Measurements from ENCODE around the gene MARCHF9.

DNA sequence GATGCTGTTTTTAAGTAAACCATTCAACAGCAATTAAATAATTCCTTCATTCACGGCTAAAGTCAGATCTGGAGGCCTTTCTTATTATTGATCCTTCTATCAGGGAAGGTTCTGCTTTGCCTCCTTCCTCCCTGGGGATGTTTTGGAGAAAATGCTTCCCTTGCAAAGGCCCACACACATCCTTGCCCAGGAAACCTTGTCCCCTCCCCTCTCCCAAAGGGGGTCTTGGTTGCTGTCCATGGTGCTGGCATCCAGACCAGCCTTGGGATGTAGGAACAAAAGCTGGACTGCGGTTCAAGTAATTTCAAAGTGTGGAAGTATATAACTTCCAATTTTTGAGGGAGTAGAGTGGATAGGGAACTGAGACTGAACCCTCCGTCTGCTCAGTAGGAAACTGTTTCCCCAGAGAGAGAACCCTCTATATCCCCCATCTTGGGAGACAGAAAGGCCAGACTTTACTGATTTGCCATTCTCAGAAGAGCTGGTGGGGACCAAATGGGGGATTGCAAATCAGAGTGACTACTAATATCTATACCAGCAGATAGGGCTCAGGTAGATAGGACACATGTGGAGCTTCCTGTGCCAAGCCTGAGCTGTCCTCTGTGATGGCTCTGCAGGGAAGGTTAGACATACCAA lies 5.6 kb downstream of the MARCHF9 start:
- no peak for TF ChIP-seq EZH2 (IDR thresholded peaks at IDR 0.05; ENCODE audit: borderline replicate concordance, low read depth, low read length, poor library complexity, severe bottlenecking)
- TF ChIP-seq, protein P1, sequence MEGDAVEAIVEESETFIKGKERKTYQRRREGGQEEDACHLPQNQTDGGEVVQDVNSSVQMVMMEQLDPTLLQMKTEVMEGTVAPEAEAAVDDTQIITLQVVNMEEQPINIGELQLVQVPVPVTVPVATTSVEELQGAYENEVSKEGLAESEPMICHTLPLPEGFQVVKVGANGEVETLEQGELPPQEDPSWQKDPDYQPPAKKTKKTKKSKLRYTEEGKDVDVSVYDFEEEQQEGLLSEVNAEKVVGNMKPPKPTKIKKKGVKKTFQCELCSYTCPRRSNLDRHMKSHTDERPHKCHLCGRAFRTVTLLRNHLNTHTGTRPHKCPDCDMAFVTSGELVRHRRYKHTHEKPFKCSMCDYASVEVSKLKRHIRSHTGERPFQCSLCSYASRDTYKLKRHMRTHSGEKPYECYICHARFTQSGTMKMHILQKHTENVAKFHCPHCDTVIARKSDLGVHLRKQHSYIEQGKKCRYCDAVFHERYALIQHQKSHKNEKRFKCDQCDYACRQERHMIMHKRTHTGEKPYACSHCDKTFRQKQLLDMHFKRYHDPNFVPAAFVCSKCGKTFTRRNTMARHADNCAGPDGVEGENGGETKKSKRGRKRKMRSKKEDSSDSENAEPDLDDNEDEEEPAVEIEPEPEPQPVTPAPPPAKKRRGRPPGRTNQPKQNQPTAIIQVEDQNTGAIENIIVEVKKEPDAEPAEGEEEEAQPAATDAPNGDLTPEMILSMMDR (conservative IDR thresholded peaks at IDR 0.05; ENCODE audit: low read depth, low read length): no peak

Data from A673 (cell line).